HUES64 (cell line): ENCODE results near the gene CAMKMT. TPM values are rescaled to one million over a fixed set of nuclear protein-coding genes. Genes with fewer than 3 reads are reported as not detected.

Experiments used
- H3K27ac ChIP-seq: 2 replicates; pipeline ENCODE4 v1.7.0; 2013; ENCODE audit warnings: low read depth, low read length, inconsistent platforms
- H3K27me3 ChIP-seq: 2 replicates; pipeline ENCODE4 v1.6.1; 2013; ENCODE audit warnings: mild to moderate bottlenecking, low read length; ENCODE audit not compliant: insufficient read depth
- H3K36me3 ChIP-seq: 2 replicates; pipeline ENCODE4 v1.6.1; 2013; ENCODE audit warnings: mild to moderate bottlenecking, low read length; ENCODE audit not compliant: insufficient read depth
- H3K4me1 ChIP-seq: 2 replicates; pipeline ENCODE4 v1.6.1; 2013; ENCODE audit warnings: mild to moderate bottlenecking, low read length, moderate library complexity; ENCODE audit not compliant: insufficient read depth
- H3K4me3 ChIP-seq: 2 replicates; pipeline ENCODE4 v1.5.1; 2013; ENCODE audit warnings: mild to moderate bottlenecking, low read length, moderate library complexity
- H3K9ac ChIP-seq: 2 replicates; pipeline ENCODE4 v1.6.1; 2013; ENCODE audit warnings: mild to moderate bottlenecking, low read depth, low read length
- H3K9me3 ChIP-seq: 2 replicates; pipeline ENCODE4 v1.6.1; 2013; ENCODE audit warnings: low read depth, low read length; ENCODE audit not compliant: insufficient read depth
- WGBS: fragments of 150-250, 120-280 bp; methylation state at CpG from one replicate; pipeline ENCODE4 v1.1.7; 2013; ENCODE audit warnings: missing lambda C conversion rate; 5-methylcytosine and 5-hydroxymethylcytosine counted together
- polyA plus RNA-seq, 2 experiments: library from polyadenylated mRNA; stranded (reverse); fragments of 50-300 nt; gene quantifications; one replicate each; pipeline ENCODE4 v1.2.3, GENCODE V29; 2013

Gene CAMKMT
- 12.4 TPM for polyA plus RNA-seq (2013, experiment 1 of 2)
- polyA plus RNA-seq (2013, experiment 2 of 2) = 15.8 TPM

GRCh38 chr2:44361330-44362206 is at the start of gene CAMKMT, which contains the start of gene PREPL:
Gene CAMKMT, plus strand, starts transcription at chr2:44361947.
Gene PREPL, minus strand, starts transcription at chr2:44361494. Its CDS starts 15,152 bp downstream, at chr2:44346342.
- Histone ChIP-seq H3K36me3 (no peaks in the 10 kb centered on the region), H3K27ac (peak within 1 kb of the TSS; percentile 92), H3K4me1 (no peaks in the 10 kb centered on the region), H3K9ac (peak within 1 kb of the TSS; percentile 82), H3K9me3 (no peaks in the 10 kb centered on the region), H3K27me3 (0 out of 2 replicates have a peak, but pooled peaks cover 4% of the 10 kb centered on the region), H3K4me3 (peak within 1 kb of the TSS; percentile 66)
- under 1% methylated on average over 57 of the region's 57 CpGs for WGBS

GRCh38 chr2:44314362-44314761 is 47.4 kb upstream of the CAMKMT start:
- peaks cover 44% of the 10 kb centered on the region for H3K36me3 ChIP-seq
- peaks cover 29% of the 10 kb centered on the region for H3K9me3 ChIP-seq

GRCh38 chr2:44315945-44316344 is 45.8 kb upstream of the CAMKMT start:
- Histone ChIP-seq H3K36me3 (peaks cover 58% of the 10 kb centered on the region), H3K9me3 (peaks cover 14% of the 10 kb centered on the region), H3K4me3 (no peak overlapping the region), H3K9ac (no peak overlapping the region), H3K27me3 (no peaks in the 10 kb centered on the region), H3K4me1 (no peaks in the 10 kb centered on the region), H3K27ac (no peak overlapping the region)

More at GRCh38 chr2:44314362-44314761, 47.4 kb upstream of the CAMKMT start:
- Histone ChIP-seq H3K4me3 (no peak overlapping the region), H3K27ac (no peak overlapping the region), H3K27me3 (no peaks in the 10 kb centered on the region), H3K9ac (no peak overlapping the region), H3K4me1 (no peaks in the 10 kb centered on the region)

- no peaks in the 10 kb centered on the region for H3K4me1 ChIP-seq
- no peaks in the 10 kb centered on the region for H3K9me3 ChIP-seq
- no peak overlapping the region for H3K27ac ChIP-seq
- no peak overlapping the region for H3K4me3 ChIP-seq
- H3K9ac ChIP-seq = no peak overlapping the region
- H3K27me3 ChIP-seq = no peaks in the 10 kb centered on the region
- WGBS = 90% methylated on average over 1 of the region's 1 CpG
- H3K36me3 ChIP-seq = peaks cover 71% of the 10 kb centered on the region
These were observed 40.9 kb upstream of the CAMKMT start for GRCh38 chr2:44320832-44321231.

GRCh38 chr2:44321360-44321759 is 40.4 kb upstream of the CAMKMT start:
- Histone ChIP-seq H3K36me3 (peaks cover 73% of the 10 kb centered on the region), H3K4me3 (no peak overlapping the region), H3K27me3 (no peaks in the 10 kb centered on the region), H3K9ac (no peak overlapping the region), H3K9me3 (no peaks in the 10 kb centered on the region), H3K27ac (no peak overlapping the region), H3K4me1 (no peaks in the 10 kb centered on the region)
- WGBS = 91% methylated on average over 5 of the region's 5 CpGs

GRCh38 chr2:44324971-44325426 is 36.7 kb upstream of the CAMKMT start:
- no peak overlapping the region for H3K4me3 ChIP-seq
- WGBS = 100% methylated on average over 1 of the region's 1 CpG

GRCh38 chr2:44325897-44326296 is 35.9 kb upstream of the CAMKMT start:
- H3K36me3 ChIP-seq = peaks cover 80% of the 10 kb centered on the region
- no peaks in the 10 kb centered on the region for H3K27me3 ChIP-seq
- H3K9me3 ChIP-seq = no peaks in the 10 kb centered on the region
- H3K4me1 ChIP-seq = peaks cover 3% of the 10 kb centered on the region; the same call in 1 of the 2 replicates
- no peak overlapping the region for H3K4me3 ChIP-seq
- no peak overlapping the region for H3K9ac ChIP-seq
- no peak overlapping the region for H3K27ac ChIP-seq
- 93% methylated on average over 3 of the region's 4 CpGs for WGBS

More at GRCh38 chr2:44324971-44325426, 36.7 kb upstream of the CAMKMT start:
- no peak overlapping the region for H3K27ac ChIP-seq
- H3K9ac ChIP-seq = no peak overlapping the region
- no peaks in the 10 kb centered on the region; the same call in 1 of the 2 replicates for H3K4me1 ChIP-seq
- H3K27me3 ChIP-seq = no peaks in the 10 kb centered on the region
- H3K36me3 ChIP-seq = peaks cover 81% of the 10 kb centered on the region
- no peaks in the 10 kb centered on the region for H3K9me3 ChIP-seq

- Histone ChIP-seq H3K27me3 (no peaks in the 10 kb centered on the region), H3K36me3 (peaks cover 77% of the 10 kb centered on the region), H3K27ac (no peak overlapping the region), H3K4me1 (peaks cover 3% of the 10 kb centered on the region; the same call in 1 of the 2 replicates), H3K9me3 (no peaks in the 10 kb centered on the region), H3K9ac (no peak overlapping the region), H3K4me3 (no peak overlapping the region)
- WGBS = 87% methylated on average over 13 of the region's 13 CpGs
These were observed 35.0 kb upstream of the CAMKMT start for GRCh38 chr2:44326548-44327264.

GRCh38 chr2:44328750-44329149 is 33.0 kb upstream of the CAMKMT start:
- WGBS = 94% methylated on average over 2 of the region's 2 CpGs
- Histone ChIP-seq H3K4me1 (peaks cover 3% of the 10 kb centered on the region; the same call in 1 of the 2 replicates), H3K9ac (no peak overlapping the region), H3K27ac (no peak overlapping the region), H3K27me3 (no peaks in the 10 kb centered on the region), H3K9me3 (no peaks in the 10 kb centered on the region), H3K4me3 (no peak overlapping the region), H3K36me3 (peaks cover 67% of the 10 kb centered on the region)

GRCh38 chr2:44329343-44329742 is 32.4 kb upstream of the CAMKMT start:
- Histone ChIP-seq H3K36me3 (peaks cover 61% of the 10 kb centered on the region), H3K4me1 (peaks cover 3% of the 10 kb centered on the region; the same call in 1 of the 2 replicates), H3K27ac (no peak overlapping the region), H3K9ac (no peak overlapping the region), H3K27me3 (no peaks in the 10 kb centered on the region), H3K9me3 (no peaks in the 10 kb centered on the region), H3K4me3 (no peak overlapping the region)
- 89% methylated on average over 1 of the region's 2 CpGs for WGBS

- WGBS = 91% methylated on average over 1 of the region's 1 CpG
- Histone ChIP-seq H3K9me3 (no peaks in the 10 kb centered on the region), H3K9ac (no peak overlapping the region), H3K27ac (no peak overlapping the region), H3K4me3 (no peak overlapping the region), H3K36me3 (peaks cover 50% of the 10 kb centered on the region), H3K4me1 (peaks cover 3% of the 10 kb centered on the region; the same call in 1 of the 2 replicates), H3K27me3 (no peaks in the 10 kb centered on the region)
These were observed 30.9 kb upstream of the CAMKMT start for GRCh38 chr2:44330801-44331200.
